ENCODE results near the gene SMIM38.

SMIM38 gene

GRCh38 chr11:69204941-69205742 lies 49.4 kb downstream of the SMIM38 start:
- no peak for DNase-seq

All from Kasumi-1 (cell line).